ENCODE measurements around the gene OR13C5. TPM values are rescaled to one million over a fixed set of nuclear protein-coding genes. Genes with fewer than 3 reads are reported as not detected.
"Not testable (repeated sequence)": the region's sequence is repeated elsewhere in the genome, so short reads cannot be mapped to it uniquely, and the experiment has no call there.

The OR13C5 gene
- total RNA-seq: 0.18 TPM in 1 of 2 replicates, not detected in the other
- 0.93 TPM in 1 of 2 replicates, not detected in the other for polyA plus RNA-seq

GRCh38 chr9:104599313-104599712 is at the start of gene OR13C5:
TSS of gene OR13C5 (minus strand) at chr9:104599413. CDS start at chr9:104599413, 0 bp downstream.
- not testable (repeated sequence) for DNase-seq (ENCODE audit: low read depth in 1 of 2, low spot score in 1 of 2); H3K27me3 ChIP-seq; H3K4me1 ChIP-seq (ENCODE audit: low read depth); H3K36me3 ChIP-seq; H3K4me3 ChIP-seq; H3K27ac ChIP-seq; H3K9me3 ChIP-seq (ENCODE audit: low read depth)

- no peak for TF ChIP-seq CTCF (IDR thresholded peaks at IDR 0.05; ENCODE audit: low read depth, low read length)
- H3K9me3 ChIP-seq (ENCODE audit: low read depth): no peaks in the 10 kb centered on the region
- H3K4me3 ChIP-seq: no peak overlapping the region
- H3K4me1 ChIP-seq (ENCODE audit: low read depth): no peaks in the 10 kb centered on the region
- no peak for DNase-seq (ENCODE audit: low read depth in 1 of 2, low spot score in 1 of 2)
- no peak overlapping the region for H3K27ac ChIP-seq
- H3K36me3 ChIP-seq: no peaks in the 10 kb centered on the region
- H3K27me3 ChIP-seq: no peaks in the 10 kb centered on the region
Measured at GRCh38 chr9:104635456-104635855, 36.2 kb upstream of the OR13C5 start.

GRCh38 chr9:104633976-104634520 is 34.8 kb upstream of the OR13C5 start:
- TF ChIP-seq CTCF (IDR thresholded peaks at IDR 0.05; ENCODE audit: low read depth, low read length): no peak
- Histone ChIP-seq H3K9me3 (ENCODE audit: low read depth) (no peaks in the 10 kb centered on the region), H3K27ac (no peak overlapping the region), H3K4me1 (ENCODE audit: low read depth) (no peaks in the 10 kb centered on the region), H3K27me3 (no peaks in the 10 kb centered on the region), H3K36me3 (no peaks in the 10 kb centered on the region), H3K4me3 (no peak overlapping the region)
- DNase-seq (ENCODE audit: low read depth in 1 of 2, low spot score in 1 of 2): no peak

GRCh38 chr9:104625964-104626363 is 26.8 kb upstream of the OR13C5 start:
- H3K4me1 ChIP-seq (ENCODE audit: low read depth); DNase-seq (ENCODE audit: low read depth in 1 of 2, low spot score in 1 of 2); H3K9me3 ChIP-seq (ENCODE audit: low read depth); H3K36me3 ChIP-seq; H3K4me3 ChIP-seq; H3K27me3 ChIP-seq; H3K27ac ChIP-seq: not testable (repeated sequence)

GRCh38 chr9:104618104-104618503 is 18.9 kb upstream of the OR13C5 start, which contains the start of gene OR13C9:
TSS of gene OR13C9 (minus strand) at chr9:104618204. CDS start at chr9:104618204, 0 bp downstream.
- no peak for DNase-seq (ENCODE audit: low read depth in 1 of 2, low spot score in 1 of 2)
- no peak within 1 kb of the TSS for H3K27ac ChIP-seq
- no peaks in the 10 kb centered on the region for H3K9me3 ChIP-seq (ENCODE audit: low read depth)
- H3K36me3 ChIP-seq: no peaks in the 10 kb centered on the region
- H3K27me3 ChIP-seq: no peaks in the 10 kb centered on the region
- no peak for TF ChIP-seq CTCF (IDR thresholded peaks at IDR 0.05; ENCODE audit: low read depth, low read length)
- no peak within 1 kb of the TSS for H3K4me3 ChIP-seq
- H3K4me1 ChIP-seq (ENCODE audit: low read depth): no peaks in the 10 kb centered on the region

- Histone ChIP-seq H3K4me1 (ENCODE audit: low read depth) (no peaks in the 10 kb centered on the region), H3K27ac (no peak overlapping the region), H3K9me3 (ENCODE audit: low read depth) (no peaks in the 10 kb centered on the region), H3K36me3 (no peaks in the 10 kb centered on the region), H3K4me3 (no peak overlapping the region), H3K27me3 (no peaks in the 10 kb centered on the region)
- DNase-seq (ENCODE audit: low read depth in 1 of 2, low spot score in 1 of 2): no peak
- no peak for TF ChIP-seq CTCF (IDR thresholded peaks at IDR 0.05; ENCODE audit: low read depth, low read length)
Measured at GRCh38 chr9:104617418-104617817, 18.2 kb upstream of the OR13C5 start.

All from cardiac muscle cell (in vitro differentiated cells and primary cell).